KMS-11 (cell line): ENCODE data around the gene CCBE1.

Experiments
- H2AFZ ChIP-seq: fragments of 200-600 bp; sonication (generic); 2 replicates; pipeline ENCODE4 v1.6.1; 2016; ENCODE audit warnings: antibody characterized with exemption, mixed run types, low read depth
- H3K27ac ChIP-seq: fragments of 200-600 bp; sonication (generic); 2 replicates; pipeline ENCODE4 v1.6.1; 2016; ENCODE audit warnings: mild to moderate bottlenecking, mixed run types
- H3K27me3 ChIP-seq: fragments of 200-600 bp; sonication (generic); 2 replicates; pipeline ENCODE4 v1.6.1; 2017; ENCODE audit warnings: mild to moderate bottlenecking, low read depth, mixed run types, moderate library complexity; ENCODE audit not compliant: insufficient read depth
- H3K36me3 ChIP-seq: fragments of 200-600 bp; sonication (generic); 2 replicates; pipeline ENCODE4 v1.6.1; 2017; ENCODE audit warnings: mild to moderate bottlenecking, mixed run types; ENCODE audit not compliant: insufficient read depth
- H3K4me1 ChIP-seq: fragments of 200-600 bp; sonication (generic); 2 replicates; pipeline ENCODE4 v1.6.1; 2016; ENCODE audit warnings: mild to moderate bottlenecking, low read depth, mixed run types; ENCODE audit not compliant: poor library complexity, severe bottlenecking
- H3K4me2 ChIP-seq: fragments of 200-600 bp; sonication (generic); 2 replicates; pipeline ENCODE4 v1.7.0; 2016; ENCODE audit warnings: mild to moderate bottlenecking, mixed run types
- H3K4me3 ChIP-seq: fragments of 200-600 bp; sonication (generic); IDR thresholded peaks from 2 replicates; pipeline ENCODE4 v1.6.1; 2017; ENCODE audit warnings: low read depth, low read length, mixed read lengths; ENCODE audit not compliant: insufficient read depth
- H3K79me2 ChIP-seq: fragments of 200-600 bp; sonication (generic); 2 replicates; pipeline ENCODE4 v1.6.1; 2016; ENCODE audit warnings: low read depth, mixed run types; ENCODE audit not compliant: insufficient read depth
- H3K9ac ChIP-seq: fragments of 200-600 bp; sonication (generic); 2 replicates; pipeline ENCODE4 v1.6.1; 2016; ENCODE audit warnings: mild to moderate bottlenecking, mixed run types
- H4K20me1 ChIP-seq: fragments of 200-600 bp; sonication (generic); 2 replicates; pipeline ENCODE4 v1.6.1; 2016; ENCODE audit warnings: mild to moderate bottlenecking, mixed run types; ENCODE audit not compliant: insufficient read depth
- TF ChIP-seq, protein P1 (sequence below): fragments of 200-600 bp; sonication (generic); conservative IDR thresholded peaks from 2 replicates; pipeline ENCODE4 v1.6.1; 2017; ENCODE audit warnings: low read depth, mild to moderate bottlenecking, antibody characterized with exemption, low read length, moderate library complexity, mixed read lengths

Gene CCBE1

DNA sequence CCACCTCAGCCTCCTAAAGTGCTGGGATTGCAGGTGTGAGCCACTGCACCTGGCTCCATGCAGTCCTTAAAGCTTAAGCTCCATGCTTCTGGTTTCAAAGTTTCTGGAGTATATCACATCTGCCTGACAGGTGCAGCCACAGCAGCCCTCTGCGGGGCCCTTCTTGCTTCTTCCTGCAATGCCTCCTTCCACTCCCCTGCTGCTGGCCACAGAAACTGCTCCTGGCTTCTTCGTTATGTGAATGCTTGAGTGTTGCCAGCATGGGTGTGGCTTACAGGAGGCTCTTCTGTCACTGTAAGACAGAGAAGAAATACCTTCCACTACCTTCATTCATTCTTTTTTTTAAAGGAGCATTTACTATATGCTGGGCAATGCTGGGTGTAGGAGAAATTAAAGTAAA is 10.1 kb upstream of the CCBE1 start:
- Histone ChIP-seq H3K27ac (no peak overlapping the region; the same call in 1 of the 2 replicates), H3K4me3 (no peak overlapping the region), H3K79me2 (no peaks in the 10 kb centered on the region), H3K4me1 (peaks cover 34% of the 10 kb centered on the region), H3K27me3 (no peaks in the 10 kb centered on the region), H3K36me3 (no peaks in the 10 kb centered on the region), H3K9ac (no peak overlapping the region), H4K20me1 (no peaks in the 10 kb centered on the region), H3K4me2 (peak overlapping the region; percentile 3; the same call in 1 of the 2 replicates), H2AFZ (no peak overlapping the region)
- TF ChIP-seq, protein P1, sequence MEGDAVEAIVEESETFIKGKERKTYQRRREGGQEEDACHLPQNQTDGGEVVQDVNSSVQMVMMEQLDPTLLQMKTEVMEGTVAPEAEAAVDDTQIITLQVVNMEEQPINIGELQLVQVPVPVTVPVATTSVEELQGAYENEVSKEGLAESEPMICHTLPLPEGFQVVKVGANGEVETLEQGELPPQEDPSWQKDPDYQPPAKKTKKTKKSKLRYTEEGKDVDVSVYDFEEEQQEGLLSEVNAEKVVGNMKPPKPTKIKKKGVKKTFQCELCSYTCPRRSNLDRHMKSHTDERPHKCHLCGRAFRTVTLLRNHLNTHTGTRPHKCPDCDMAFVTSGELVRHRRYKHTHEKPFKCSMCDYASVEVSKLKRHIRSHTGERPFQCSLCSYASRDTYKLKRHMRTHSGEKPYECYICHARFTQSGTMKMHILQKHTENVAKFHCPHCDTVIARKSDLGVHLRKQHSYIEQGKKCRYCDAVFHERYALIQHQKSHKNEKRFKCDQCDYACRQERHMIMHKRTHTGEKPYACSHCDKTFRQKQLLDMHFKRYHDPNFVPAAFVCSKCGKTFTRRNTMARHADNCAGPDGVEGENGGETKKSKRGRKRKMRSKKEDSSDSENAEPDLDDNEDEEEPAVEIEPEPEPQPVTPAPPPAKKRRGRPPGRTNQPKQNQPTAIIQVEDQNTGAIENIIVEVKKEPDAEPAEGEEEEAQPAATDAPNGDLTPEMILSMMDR = no peak

DNA sequence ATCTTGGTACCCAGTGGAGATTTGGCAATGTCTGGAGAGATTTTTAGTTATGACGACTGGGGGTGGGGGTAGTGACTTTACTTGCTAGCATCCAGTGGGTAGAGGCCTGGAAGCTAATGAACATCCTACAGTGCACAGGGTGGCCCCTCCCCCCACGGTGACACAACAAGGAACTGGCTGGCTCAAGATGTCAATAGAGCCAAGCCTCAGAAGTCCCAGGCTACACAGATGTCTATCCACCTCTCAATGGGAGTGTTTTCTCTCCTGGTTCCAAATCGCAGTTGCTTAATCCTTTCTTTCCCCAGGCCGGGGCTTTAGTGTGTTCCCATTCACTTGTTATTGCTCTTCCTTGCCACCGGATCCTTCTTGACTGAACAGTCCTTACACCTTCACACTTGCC is 9.3 kb upstream of the CCBE1 start:
- peaks cover 34% of the 10 kb centered on the region for H3K4me1 ChIP-seq
- H3K4me2 ChIP-seq = no peak overlapping the region
- H4K20me1 ChIP-seq = no peaks in the 10 kb centered on the region
- H3K27ac ChIP-seq = no peak overlapping the region; the same call in 1 of the 2 replicates
- H2AFZ ChIP-seq = no peak overlapping the region
- no peak overlapping the region for H3K9ac ChIP-seq
- no peak overlapping the region for H3K4me3 ChIP-seq
- H3K79me2 ChIP-seq = no peaks in the 10 kb centered on the region
- H3K27me3 ChIP-seq = no peaks in the 10 kb centered on the region
- H3K36me3 ChIP-seq = no peaks in the 10 kb centered on the region
- TF ChIP-seq, protein P1 = no peak

GRCh38 chr18:59705145-59705544 is 7.9 kb upstream of the CCBE1 start:
- Histone ChIP-seq H4K20me1 (no peaks in the 10 kb centered on the region), H3K4me3 (no peak overlapping the region), H3K79me2 (no peaks in the 10 kb centered on the region), H3K9ac (no peak overlapping the region), H3K36me3 (no peaks in the 10 kb centered on the region), H3K27ac (no peak overlapping the region), H3K4me2 (no peak overlapping the region), H3K27me3 (no peaks in the 10 kb centered on the region), H3K4me1 (peaks cover 34% of the 10 kb centered on the region), H2AFZ (no peak overlapping the region)
- TF ChIP-seq, protein P1 = no peak

GRCh38 chr18:59704146-59704545 is 6.9 kb upstream of the CCBE1 start:
- Histone ChIP-seq H3K79me2 (no peaks in the 10 kb centered on the region), H3K36me3 (no peaks in the 10 kb centered on the region), H3K9ac (no peak overlapping the region), H3K27ac (no peak overlapping the region), H4K20me1 (no peaks in the 10 kb centered on the region), H3K4me1 (peaks cover 29% of the 10 kb centered on the region), H3K4me2 (no peak overlapping the region), H2AFZ (no peak overlapping the region), H3K4me3 (no peak overlapping the region), H3K27me3 (no peaks in the 10 kb centered on the region)
- TF ChIP-seq, protein P1 = no peak
